Measurements from ENCODE around the gene APCDD1.

DNA sequence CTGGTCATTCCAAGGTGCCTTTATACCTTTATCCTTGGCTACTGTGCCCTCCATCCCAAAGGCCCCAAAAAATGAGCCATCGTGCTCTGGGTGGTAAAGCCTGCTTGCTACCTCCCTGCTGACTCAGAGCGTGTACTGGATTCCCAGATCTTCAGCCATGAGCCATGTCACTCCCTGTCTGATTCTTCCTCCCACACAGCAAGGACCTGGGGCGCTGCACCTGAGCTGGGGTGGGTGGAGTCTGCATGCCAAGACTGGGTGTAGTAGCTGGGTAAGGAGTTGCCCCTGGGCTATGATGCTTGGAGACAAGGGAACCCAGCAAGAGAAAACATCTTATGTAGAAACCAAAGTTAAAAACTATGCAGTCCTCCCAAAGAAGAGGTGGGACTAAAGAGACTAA, 37.2 kb upstream of the APCDD1 start:
- no peak for TF ChIP-seq CTCF (IDR thresholded peaks at IDR 0.05)
- no peak for TF ChIP-seq POLR2AphosphoS5 (IDR thresholded peaks at IDR 0.05)
- no peak for TF ChIP-seq POLR2A (IDR thresholded peaks at IDR 0.05; ENCODE audit: low read depth)
